ENCODE results near the gene CEP85L.

- no peak for TF ChIP-seq EP300 (IDR thresholded peaks at IDR 0.05; ENCODE audit: low read depth)
- TF ChIP-seq CTCF (IDR thresholded peaks at IDR 0.05), result no peak
- TF ChIP-seq POLR2A (IDR thresholded peaks at IDR 0.05), result no peak
Measured at GRCh38 chr6:118558464-118559217, 92.8 kb downstream of the CEP85L start.

All from transverse colon (tissue), 3 donors.